ENCODE results near the gene GH2.
"Not testable (repeated sequence)": the region's sequence is repeated elsewhere in the genome, so short reads cannot be mapped to it uniquely, and the experiment has no call there.

The GH2 gene

GRCh38 chr17:63874061-63874626, 7.6 kb downstream of the GH2 start:
- not testable (repeated sequence) for DNase-seq (ENCODE audit: low read depth in 2 of 2)

- DNase-seq (ENCODE audit: low read depth in 2 of 2) = not testable (repeated sequence)
These were observed 8.2 kb downstream of the GH2 start, which contains the start of gene CSH2 for GRCh38 chr17:63873577-63873976. CSH2 (minus strand) TSS chr17:63873677; CDS start chr17:63873614, 63 bp downstream.

- DNase-seq (ENCODE audit: low read depth in 2 of 2) = not testable (repeated sequence)
These were observed 9.9 kb downstream of the GH2 start for GRCh38 chr17:63871646-63872365.

GRCh38 chr17:63870292-63870665, 11.5 kb downstream of the GH2 start:
- DNase-seq (ENCODE audit: low read depth in 2 of 2) = not testable (repeated sequence)

- DNase-seq (ENCODE audit: low read depth in 2 of 2) = not testable (repeated sequence)
These were observed 12.1 kb downstream of the GH2 start for GRCh38 chr17:63869491-63870291.

- not testable (repeated sequence) for DNase-seq (ENCODE audit: low read depth in 2 of 2)
These were observed 15.1 kb downstream of the GH2 start for GRCh38 chr17:63866625-63867024.

GRCh38 chr17:63859257-63859656, 22.5 kb downstream of the GH2 start:
- DNase-seq (ENCODE audit: low read depth in 2 of 2) = no peak

- not testable (repeated sequence) for DNase-seq (ENCODE audit: low read depth in 2 of 2)
These were observed 25.3 kb downstream of the GH2 start for GRCh38 chr17:63856425-63856824.

GRCh38 chr17:63855185-63855584, 26.6 kb downstream of the GH2 start:
- DNase-seq (ENCODE audit: low read depth in 2 of 2) = no peak

GRCh38 chr17:63854709-63855108, 27.0 kb downstream of the GH2 start:
- DNase-seq (ENCODE audit: low read depth in 2 of 2) = no peak

- no peak for DNase-seq (ENCODE audit: low read depth in 2 of 2)
These were observed 28.5 kb downstream of the GH2 start for GRCh38 chr17:63853260-63853659.

- DNase-seq (ENCODE audit: low read depth in 2 of 2) = no peak
These were observed 31.3 kb downstream of the GH2 start for GRCh38 chr17:63850401-63850800.

GRCh38 chr17:63848834-63849689, 32.7 kb downstream of the GH2 start:
- peak; percentile 89 to 95 for DNase-seq (ENCODE audit: low read depth in 2 of 2)

- no peak for DNase-seq (ENCODE audit: low read depth in 2 of 2)
These were observed 34.1 kb downstream of the GH2 start for GRCh38 chr17:63847525-63848249.

- no peak for DNase-seq (ENCODE audit: low read depth in 2 of 2)
These were observed 36.2 kb downstream of the GH2 start for GRCh38 chr17:63845509-63845908.

GRCh38 chr17:63843910-63844677, 37.6 kb downstream of the GH2 start:
- DNase-seq (ENCODE audit: low read depth in 2 of 2) = no peak

- not testable (repeated sequence) for DNase-seq (ENCODE audit: low read depth in 2 of 2)
These were observed 38.3 kb downstream of the GH2 start for GRCh38 chr17:63843387-63843888.

GRCh38 chr17:63842540-63843386, 39.0 kb downstream of the GH2 start, which contains the start of gene SMARCD2:
SMARCD2 (minus strand) TSS chr17:63842685; CDS start chr17:63842674, 11 bp downstream.
- peak; percentile 97 to 98 for DNase-seq (ENCODE audit: low read depth in 2 of 2)

GRCh38 chr17:63842173-63842539, 39.6 kb downstream of the GH2 start:
- no peak for DNase-seq (ENCODE audit: low read depth in 2 of 2)

Data from stimulated activated CD8-positive, alpha-beta memory T cell treated with anti-CD3 and anti-CD28 coated beads, Interleukin-7, amount 100 ng/mL, for 1 hour (primary cell).